ENCODE results near the gene SLC38A1. TPM values are rescaled to one million over a fixed set of nuclear protein-coding genes. Genes with fewer than 3 reads are reported as not detected.

Gene SLC38A1
- total RNA-seq, 3 donors from 2014 or later: 7.8 to 219 (median 101) TPM

Other genes with a start within 250 kb of the SLC38A1 start
- 100 to 1,000 TPM; 250 to 424 (median 399) TPM for gene SLC38A2, start 103.7 kb upstream of the SLC38A1 start, total RNA-seq